DMS114 treated with DMSO at 0.1 percent for 48 hours (cell line): ENCODE results near the gene FAM120C.

Source experiments
- DNase-seq: peaks from one replicate; lab custom pipeline; 2025; ENCODE audit not compliant: unreplicated experiment; lab: John Stamatoyannopoulos, UW

Gene FAM120C

DNA sequence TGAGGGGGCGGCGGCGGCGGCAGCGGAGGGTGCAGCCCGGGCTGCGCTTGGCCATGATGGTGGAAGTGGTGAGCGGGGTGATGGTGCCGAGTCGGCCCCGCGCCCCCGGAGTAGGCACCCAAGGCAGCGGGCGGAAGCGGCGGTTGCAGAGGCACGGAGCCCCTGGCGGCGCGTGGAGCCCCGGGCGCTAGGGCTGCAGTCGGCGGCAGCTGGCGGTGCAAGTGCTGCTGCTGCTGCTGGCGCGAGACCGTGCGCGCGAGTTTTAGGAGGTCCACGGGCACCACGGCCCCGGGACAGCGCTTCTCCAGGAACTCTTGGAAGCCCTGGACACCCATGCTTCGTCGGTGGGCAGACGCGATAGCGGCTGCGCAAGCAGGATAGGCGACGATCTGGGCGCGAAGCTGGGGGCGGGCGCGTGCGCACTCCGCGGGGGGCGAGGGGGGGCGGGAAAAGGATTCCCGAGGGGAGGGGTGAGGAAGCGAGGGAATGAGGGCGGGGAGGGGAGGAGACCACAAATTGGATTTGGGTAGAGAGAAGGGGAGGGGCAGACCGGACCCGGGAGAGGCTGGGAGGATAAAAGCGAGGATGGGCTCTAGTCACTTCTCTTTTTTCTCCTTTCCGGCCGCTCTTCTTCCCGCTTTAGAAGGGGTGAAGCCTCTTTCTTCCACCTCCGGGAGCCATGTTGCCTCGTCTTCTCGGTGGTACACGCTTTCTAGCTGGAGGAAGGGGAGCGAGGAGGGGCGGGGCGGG lies at the start of gene FAM120C:
Gene FAM120C (minus strand): TSS at position 391 of the 750 bp plus-strand sequence. CDS start 56 bp downstream, at position 335.
- peak; percentile 73 for DNase-seq

DNA sequence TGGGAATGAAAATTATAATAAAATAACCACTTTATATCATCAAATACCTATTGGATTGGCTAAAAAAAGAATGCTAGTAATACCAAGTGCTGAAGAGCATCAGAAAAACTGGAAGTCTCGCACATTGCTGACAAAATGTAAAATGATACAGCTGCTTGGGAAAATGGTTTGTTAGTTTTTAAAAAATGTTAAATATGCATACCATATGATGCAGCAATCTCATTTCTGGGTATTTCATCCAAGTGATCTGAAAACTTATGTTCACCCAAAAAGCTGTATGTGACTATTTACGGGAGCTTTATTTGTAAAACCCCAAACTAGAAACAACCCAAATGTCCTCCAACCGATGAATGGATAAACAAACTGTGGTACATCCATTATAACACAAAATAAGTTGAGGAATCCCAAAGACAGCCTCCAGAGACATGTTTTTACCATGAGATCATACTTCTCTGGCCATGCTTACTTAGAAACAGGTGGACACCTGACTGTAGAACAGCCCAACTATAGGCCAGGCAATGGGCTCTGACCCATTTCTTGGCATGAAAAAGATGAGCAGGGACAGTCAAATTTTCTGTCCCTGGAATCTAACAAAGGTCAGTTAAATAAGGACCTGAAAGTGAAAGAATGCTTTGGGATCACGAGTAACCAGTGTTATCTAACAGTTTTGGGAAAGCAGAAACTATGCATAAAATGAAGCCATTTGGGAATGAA lies 47.5 kb upstream of the FAM120C start:
- DNase-seq = no peak

DNA sequence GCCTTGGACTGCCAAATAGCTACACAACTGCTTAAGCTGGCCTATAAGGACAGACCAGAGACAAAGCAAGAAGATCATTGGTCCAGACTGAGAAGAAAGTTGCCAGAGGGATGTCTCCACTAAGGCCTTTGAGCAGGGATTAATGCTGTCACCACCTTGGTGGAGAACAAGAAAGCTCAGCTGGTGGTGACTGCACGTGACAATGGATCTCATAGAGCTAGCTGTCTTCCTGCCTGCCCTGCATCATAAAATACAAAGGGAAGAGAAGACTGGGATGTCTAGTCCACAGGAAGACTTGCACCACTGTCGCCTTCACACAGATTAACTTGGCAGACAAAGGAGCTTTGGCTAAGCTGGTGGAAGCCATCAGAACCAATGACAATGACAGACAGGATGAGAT lies 40.5 kb upstream of the FAM120C start:
- no peak for DNase-seq

DNA sequence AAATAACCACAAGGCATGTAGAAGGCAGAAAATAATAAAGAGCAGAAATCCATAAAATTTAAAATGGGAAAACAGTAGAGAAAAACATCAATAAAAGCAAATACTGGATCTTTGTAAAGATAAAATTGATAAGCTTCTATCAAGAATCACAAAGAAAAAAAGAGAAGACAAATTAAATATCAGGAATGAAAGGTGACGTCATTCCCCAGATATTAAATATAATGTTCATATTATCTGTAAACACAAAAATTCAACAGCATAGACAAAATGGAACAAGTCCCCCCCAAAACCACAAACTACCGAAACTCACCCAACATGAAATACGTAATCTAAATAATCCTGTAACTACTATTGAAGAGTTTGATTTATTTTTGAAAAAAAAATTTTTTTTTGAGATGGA lies 30.5 kb upstream of the FAM120C start:
- DNase-seq = no peak

GRCh38 chrX:54208531-54208930 lies 25.5 kb upstream of the FAM120C start:
- DNase-seq = no peak

- no peak for DNase-seq
These were observed 15.2 kb upstream of the FAM120C start for GRCh38 chrX:54198262-54198661.

DNA sequence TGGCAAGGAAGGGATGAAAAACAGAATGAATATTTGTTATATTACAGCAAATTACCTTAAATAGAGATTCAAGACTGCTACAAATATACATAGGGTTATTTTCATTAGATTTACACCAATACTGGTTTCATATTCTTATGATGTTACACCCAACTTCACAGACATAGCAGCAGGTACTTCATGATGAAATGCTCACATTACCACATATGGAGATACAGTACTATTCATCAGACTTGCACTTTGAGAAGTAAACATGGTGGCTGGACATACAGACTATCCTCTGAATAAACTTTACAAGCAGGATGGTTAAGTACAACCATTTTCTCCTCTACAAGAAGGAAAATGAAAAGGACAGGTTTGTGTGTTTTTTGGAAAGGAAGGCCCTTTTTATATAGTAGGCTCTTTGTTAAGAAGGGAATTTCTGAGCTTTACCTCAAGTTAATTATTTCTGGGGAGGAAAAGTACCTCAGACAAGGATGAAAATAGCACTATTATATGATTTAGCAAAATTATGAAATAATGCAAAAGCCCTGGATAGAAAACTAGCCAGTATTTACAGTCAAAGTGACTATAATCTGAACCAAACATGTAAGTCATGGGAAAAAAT lies 12.0 kb upstream of the FAM120C start:
- no peak for DNase-seq

DNA sequence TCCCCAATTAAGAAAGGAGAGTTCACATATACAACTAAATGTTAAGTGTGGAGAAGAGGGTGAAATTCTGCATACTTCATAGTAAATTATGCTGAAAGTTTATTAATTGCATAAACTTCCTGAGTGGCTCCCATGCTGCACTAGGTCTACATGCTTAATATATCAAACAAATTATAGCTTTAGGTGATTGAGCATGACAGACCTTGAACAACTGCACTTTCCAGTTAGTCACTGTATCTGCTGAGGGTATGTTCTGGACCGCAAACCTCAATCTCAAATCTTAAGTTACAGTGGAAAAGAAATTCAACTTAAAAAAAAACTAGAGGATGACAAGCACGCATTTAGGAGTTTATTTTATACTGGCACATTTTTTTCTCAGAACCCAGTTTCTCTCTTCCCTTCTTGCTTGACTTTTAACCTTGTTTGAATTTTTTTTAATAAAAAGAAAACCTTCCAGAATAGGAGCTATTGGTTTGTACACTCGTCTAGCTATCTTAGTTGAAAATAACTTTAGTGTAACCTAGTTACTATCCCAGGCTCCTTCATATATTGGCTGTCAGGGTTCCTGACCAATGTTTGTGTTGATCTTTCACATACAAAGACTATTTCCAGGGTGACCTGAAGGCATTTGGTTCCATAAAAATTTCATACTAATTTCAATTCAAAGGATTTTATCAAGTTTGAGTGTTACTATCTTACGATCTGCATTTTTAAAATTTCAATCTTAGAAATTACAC lies 10.2 kb upstream of the FAM120C start:
- no peak for DNase-seq

DNA sequence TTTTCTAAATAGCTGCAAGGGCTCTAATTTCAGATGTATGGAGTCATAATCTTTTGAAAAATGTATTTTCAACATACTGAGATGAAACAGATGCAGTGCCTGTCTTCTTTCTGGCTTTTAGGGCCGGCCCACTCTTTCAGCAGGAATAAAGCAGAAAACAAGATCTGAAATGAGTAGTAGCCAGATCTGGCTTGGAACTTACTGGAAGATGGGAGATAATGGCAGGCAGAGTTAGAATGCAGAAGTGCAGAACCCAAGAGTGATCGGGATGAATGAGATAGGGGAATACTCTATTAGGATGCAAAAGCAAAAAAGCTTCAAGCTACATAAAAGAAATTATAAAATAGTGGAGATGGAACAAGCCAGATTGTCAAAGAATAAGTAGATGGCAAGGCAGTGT lies 1.4 kb upstream of the FAM120C start:
- no peak for DNase-seq

GRCh38 chrX:54182194-54182863 lies 725 bp downstream of the FAM120C start:
- DNase-seq = peak; percentile 9

DNA sequence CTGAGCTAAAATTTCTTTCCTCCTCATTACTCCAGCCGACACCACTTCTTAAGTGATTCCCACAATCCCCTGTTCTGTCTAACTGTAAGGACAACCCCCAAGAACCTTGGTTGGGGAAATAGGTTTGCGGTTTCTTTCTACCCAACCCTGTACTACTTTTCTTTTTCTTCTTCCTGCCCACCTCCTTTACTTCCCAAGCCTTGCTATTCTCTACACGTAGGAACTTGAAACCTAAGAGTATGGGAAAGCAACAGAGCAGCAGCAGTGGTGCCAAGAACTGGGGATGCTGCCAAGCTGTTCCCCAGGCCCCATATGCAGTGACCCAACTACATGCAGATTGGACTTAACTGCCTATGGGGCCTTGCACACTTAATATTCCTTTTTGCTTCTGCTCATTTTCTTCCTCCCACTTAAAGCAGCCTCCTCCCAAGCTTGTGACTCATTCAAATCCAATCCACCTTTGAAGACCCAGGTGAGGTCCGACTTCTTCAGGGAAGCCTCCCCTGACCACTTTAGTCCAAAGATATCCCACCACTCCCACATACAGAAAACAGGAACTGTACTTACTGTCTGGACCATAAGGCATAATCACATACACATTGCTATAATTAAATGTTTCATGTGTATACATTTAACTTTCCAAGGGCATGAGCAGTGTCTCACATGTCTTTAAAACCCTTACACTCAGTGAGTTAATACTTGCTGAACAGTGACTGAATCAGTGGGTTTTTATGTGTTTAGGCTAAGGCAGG lies 1.7 kb downstream of the FAM120C start:
- no peak for DNase-seq

GRCh38 chrX:54180403-54180802 lies 2.7 kb downstream of the FAM120C start:
- DNase-seq = no peak

DNA sequence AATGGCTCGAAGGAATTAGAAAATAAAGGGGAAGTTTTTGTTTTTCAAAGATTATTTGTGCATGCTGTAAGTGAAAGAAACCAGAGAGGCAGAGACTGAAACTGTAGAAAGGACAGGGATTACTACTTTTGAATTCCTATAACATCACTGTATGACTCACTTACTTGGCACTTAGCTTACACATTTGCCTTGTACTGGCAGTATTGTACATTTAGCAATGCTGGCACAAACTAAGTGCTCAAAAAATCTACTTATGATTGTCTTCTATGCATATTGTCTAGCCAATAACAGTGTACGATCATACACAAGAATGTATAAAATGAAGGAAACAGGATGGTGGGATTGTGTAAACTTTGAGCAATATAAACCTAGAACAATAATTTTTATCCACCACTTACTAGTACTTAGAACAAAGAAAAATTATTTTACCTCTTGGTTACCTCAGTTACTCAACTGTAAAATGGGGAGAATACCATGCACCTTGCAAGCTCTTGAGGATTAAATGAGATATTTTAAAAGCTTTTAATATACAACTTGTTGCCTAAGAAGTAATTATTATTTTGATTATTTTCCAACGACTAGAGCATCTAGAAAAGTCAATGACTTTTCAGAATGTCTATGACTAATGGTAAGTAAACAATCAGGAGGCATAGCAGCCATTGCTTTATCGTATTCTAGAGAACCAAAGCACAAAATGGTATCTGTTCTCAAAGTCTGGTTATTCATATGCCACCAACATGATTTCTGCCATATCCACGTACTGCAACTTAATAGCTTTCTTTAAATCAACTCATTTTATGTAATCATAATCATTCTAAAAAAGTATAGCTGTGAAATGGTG lies 4.7 kb downstream of the FAM120C start:
- no peak for DNase-seq

- no peak for DNase-seq
These were observed 5.7 kb downstream of the FAM120C start for GRCh38 chrX:54177306-54177705.

- no peak for DNase-seq
These were observed 9.3 kb downstream of the FAM120C start for GRCh38 chrX:54173791-54174190.

DNA sequence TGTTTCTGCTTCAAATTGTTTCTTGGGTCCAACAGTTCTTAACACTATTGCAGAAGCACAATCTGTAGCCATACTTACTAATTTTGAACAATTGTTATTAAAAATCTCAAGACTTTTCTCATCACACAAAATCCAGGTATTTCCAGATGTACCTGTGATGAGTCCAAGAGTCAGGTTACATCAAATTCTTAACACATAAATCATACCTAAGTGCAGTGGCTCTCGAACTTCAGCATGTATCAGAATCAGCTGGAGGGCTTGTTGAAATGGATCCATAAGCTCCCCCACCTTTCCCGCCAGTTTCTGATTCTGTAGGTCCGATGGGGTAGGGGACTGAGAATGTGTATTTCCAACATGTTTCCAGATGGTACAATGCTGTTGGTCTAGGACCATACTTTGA lies 10.6 kb downstream of the FAM120C start:
- DNase-seq = no peak

- no peak for DNase-seq
These were observed 11.4 kb downstream of the FAM120C start for GRCh38 chrX:54171527-54172250.

GRCh38 chrX:54171091-54171490 lies 12.0 kb downstream of the FAM120C start:
- DNase-seq = no peak

- no peak for DNase-seq
These were observed 16.1 kb downstream of the FAM120C start for GRCh38 chrX:54166915-54167314.
